ENCODE measurements around the gene ALS2CL.

ALS2CL gene

DNA sequence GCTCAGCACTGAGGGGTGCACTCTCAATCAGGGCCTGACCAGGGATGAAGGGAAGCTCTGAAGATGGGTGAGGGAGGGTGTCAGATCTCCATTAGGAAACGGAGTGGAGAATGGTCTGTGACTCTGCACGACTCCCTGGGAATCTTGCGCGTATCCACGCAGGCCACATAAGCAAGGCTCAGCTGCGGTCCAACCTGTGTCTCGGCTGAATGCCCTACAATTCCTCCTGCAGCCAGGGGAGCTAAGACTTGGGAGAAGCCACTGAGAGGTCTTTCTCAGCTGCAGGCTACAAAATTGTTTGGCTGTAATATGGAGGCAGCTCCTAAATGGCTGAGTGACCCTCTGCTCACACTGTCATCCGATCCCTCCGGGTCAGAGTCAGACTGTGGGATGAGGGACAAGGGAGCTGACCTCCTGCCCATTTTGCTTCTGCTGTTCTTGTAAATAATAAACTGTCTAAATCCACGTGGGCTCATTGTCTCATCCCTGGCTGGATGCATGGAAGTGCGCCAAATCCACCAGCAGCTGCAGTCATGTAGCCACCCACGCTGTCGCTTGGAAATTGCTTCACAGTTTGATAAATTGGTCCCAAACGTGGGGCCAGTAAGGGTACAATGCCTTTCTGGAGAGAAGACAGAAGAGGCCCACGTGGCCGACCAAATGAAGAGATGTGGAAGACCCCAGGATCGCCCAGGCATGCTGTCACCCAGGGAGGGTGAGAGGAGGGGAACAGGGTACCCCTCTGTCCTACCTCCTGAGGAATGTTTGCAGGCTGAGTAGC lies 30.5 kb downstream of the ALS2CL start:
- DNase-seq, result peak; percentile 67

DNA sequence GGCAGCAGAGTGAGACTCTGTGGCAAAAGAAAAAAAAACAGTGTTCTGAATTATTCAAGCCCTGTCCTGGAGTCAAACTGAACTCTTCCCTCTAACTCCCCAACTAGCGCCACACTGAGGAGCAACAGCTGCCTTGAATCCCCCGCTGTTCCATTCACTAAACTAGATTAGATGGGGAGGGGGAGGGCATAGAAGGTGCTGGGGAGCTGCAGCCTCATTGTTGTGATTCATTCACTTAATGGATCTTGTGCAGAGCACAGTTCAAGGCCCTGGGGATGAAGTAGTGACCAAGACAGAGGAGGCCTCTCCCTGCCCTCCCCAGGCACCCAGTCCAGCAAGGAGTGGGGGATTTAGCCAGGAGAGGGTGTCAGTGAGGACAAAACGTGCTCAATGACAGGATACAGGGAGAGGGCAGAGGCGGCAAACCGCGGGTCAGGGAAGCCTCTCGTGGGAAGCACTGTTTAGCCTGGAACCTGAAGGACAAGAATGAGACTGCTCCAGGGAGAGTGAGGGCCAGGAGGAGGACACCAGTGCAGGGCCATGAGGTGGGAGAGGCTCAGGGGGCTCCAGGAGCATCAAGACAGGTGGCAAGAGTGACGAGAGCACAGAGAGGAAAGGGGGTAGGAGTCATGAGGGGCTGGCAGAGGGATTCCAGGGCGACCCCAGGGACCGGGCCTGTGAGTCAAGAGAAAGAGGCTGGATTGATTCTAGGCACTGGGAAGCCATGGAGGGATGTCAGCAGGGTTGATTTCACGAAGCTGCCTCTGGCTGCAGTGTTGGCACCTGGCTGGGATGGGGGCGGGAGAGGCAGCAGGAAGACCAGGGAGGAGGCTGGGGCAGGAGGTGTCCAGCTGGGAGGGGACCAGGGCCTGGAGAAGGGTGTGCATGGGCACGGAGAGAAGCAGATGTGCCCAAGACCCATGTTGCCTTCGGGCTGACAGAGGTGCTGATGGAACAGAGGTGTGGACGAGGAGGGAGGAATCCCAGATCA lies 31.4 kb downstream of the ALS2CL start:
- DNase-seq, result no peak

DNA sequence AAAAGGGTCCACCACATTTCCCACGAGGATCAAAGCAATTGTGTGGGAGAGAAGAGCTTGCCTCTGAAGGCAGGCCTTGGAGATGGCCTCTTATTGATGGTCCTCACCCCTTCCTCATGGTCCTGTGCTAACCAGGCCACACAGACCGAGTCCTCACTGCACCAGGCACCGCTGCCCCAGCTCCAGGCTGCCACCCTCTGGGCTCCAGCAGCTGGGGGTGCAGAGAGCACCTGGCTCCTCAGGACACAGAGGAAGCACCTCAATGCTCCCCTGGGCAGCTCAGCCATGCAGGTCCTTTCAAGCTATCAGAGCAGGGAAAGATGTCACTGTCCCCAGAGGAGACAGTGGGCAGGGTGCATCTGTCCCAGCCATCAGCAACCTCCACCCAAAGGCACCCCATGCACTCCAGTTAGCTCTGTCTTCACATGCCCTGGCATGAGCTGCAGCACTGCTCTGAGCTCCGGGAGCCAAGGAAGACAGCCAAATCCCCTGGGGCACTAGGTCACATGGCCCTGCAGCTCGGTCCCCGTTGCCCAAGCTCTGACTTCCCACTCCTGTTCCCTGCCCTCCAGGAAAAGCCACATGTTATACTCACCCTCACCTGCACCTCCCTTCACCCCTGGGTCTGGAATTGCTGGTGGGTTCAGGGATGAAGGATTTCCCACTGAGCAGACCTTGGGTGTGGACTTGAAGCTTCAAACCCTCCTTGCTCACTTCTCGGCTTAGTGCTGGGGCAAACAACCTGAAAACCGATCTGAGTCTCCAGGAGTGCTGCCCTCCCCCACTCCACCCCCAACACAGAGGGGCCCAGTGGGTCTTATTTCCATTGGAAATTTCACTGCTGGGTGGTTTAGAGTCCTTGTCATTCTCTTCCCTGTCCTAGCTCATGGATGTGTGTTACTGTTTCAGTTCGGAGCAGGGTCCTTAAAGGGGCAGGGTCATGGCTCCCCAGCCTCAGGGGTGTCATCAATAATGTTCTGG lies 32.6 kb downstream of the ALS2CL start:
- DNase-seq, result no peak

DNA sequence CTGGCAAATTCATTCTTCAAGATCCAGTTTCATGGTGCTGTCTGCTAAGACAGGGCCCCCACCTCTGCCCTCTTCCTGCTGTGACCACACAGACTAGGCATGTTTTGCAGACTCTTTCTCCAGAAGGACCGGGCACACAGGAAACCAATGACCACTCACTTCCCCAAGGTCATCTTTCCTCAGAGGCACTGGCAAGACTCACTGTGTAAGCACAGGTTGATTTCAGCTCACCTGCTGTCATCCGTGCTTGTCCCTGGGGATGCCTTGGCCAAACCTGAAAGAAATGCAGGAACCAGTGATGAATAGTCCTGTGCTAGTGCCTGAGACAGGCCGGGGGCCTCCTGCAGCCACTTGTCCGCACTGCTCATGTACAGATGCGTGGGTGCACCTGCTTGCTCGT lies 33.5 kb downstream of the ALS2CL start:
- DNase-seq, result no peak

DNA sequence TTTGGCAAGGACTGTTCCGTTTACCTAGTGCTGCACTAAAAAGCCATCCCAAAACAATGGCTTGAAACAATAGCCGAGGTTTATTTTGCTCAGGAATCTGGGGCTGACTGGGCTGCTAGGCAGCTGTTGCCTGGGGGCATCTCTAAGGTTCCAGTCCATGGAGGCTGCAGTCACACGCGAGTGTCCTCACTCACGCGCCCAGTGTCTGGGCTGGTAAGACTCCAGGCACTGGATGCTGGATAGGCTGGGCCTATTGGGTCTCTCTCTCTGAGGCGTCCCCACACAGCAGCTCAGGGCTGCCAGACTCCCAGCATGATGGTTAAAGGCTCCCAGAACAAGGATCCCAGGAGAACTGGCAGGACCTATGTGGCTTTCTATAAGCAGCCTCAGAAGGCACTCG lies 34.2 kb downstream of the ALS2CL start:
- DNase-seq, result peak; percentile 10

DNA sequence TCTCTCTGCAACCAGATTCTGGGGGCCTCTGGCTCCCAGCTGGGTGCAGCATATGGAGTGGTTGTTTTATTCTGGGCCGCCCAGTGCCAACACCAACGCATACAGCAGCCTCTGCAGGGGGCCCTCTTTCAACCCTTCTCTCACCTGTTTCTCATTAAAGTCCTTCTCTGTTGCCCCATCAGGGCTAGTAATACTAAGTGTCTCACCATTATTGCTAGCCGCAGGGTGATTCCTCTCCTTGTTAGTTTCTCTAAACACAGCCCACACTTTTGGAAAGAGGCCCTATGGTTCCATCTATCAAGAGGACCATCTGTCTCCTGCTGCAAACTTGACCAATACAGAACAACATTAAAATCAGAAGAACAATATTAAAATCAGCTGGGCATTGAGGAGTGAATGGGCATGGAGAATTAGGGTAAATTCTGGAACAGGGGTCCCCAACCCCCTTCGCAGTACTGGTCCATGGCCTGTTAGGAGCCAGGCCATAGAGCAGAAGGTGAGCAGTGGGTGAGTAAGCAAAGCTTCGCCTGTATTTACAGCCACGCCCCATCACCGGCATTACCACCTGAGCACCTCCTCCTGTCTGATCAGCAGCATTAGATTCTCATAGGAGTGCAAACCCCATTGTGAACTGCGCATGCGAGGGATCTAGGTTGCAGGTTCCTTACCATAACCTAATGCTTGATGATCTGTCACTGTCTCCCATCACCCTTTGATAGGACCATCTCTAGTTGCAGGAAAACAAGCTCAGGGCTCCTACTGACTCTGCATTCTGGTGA lies 36.5 kb downstream of the ALS2CL start:
- peak; percentile 13 for DNase-seq

DNA sequence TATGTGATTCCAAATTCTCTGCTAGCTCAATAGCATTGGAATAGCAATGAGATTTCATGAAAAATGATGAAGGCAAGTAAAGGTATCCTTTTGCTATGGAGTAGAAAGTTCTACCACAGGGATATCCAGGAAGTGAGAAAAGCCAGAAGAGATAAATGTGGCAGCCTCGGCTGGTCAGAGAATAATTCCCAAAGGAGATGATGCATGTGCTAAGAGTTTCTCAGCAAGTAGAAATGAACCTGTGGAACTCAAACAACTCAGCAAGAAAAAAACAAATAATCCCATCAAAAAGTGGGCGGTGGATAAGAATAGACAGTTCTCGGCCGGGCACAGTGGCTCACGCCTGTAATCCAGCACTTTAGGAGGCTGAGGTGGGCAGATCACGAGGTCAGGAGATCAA lies 38.2 kb downstream of the ALS2CL start:
- DNase-seq, result no peak

DNA sequence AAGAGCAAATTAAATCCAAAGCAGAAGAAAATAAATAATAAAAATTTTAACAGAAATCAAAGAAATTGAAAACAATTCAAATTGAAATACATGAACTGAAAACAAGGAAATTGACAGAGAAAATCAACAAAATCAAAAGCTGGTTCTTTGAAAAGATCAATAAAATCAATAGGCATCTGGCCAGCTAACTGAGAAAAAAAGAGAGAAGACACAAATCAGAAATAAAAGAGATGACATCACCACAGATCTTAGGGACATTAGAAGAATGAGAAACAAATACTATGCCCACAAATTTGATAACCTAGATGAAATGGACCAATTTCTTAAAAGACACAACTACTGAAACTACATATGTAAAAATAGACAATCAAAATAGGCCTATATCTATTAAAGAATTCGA lies 42.4 kb downstream of the ALS2CL start:
- no peak for DNase-seq

DNA sequence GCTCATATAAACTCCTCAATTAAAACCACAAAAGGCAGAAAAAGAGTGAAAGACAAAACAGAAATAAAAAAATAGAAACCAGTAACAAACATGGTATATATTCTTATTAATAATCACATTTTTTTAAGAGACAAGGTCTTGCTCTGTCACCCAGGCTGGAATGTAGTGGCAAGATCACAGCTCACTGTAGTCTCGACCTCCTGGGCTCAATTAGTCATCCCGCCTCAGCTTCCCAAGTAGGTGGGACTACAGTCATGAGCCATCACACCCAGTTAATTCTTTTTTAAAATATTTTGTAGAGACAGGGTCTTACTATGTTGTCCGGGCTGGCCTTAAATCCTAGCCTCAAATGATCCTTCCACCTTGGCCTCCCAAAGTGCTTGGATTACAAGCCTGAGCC lies 44.0 kb downstream of the ALS2CL start:
- no peak for DNase-seq

DNA sequence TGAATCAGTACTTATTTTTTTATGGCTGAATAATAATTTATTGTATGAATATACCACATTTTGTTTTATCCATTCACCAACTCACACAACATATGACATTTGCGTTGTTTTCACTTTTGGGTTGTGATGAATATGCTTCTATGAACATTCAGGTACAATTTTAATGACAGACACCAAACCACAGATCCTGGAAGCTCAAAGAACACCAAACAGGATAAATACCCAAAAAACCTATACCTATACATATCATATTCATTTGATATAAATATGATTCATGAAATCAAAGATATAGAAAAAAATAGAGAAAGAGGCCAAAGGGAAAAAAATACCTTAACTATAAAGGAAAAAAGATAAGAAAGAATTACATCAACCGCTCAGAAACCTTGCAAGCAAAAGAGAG lies 45.4 kb downstream of the ALS2CL start:
- no peak for DNase-seq

DNA sequence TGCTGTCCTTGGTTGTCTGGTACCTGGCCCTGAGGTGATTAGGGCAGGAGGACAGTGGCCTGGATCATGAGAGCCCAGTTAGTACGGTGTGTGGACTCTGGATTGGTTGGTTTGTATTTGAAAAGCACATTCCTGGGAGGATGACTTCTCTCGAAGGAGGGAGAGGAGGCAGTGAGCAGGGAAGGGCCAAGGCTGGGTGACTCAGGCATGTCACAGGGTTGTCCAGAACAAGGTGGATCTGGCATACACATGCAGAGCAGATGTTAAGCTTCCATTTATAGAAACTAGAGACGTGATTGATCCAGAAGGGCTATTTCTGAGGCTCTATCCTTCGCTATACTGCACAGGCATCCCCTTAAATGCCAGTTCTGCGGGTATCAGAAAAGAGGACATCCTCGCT lies 46.8 kb downstream of the ALS2CL start:
- DNase-seq, result no peak

DNA sequence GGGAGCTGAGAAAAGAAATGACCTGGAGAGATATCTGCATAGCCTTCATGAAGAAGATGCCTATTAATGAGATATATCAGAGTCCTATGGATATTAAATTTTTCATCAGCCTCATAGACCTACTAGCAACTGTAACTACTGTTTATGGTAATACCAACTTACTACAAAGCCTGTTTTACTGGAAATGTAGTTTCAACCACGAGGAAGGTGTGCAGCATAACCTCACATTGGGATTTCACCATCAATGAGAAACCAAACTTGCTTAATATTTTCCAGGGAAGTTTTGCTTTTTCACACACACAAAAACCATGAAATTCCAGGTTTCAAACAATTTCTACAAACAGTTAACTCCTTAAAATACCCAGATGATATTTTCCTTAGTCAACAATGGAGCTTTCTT lies 49.8 kb downstream of the ALS2CL start:
- no peak for DNase-seq

DNA sequence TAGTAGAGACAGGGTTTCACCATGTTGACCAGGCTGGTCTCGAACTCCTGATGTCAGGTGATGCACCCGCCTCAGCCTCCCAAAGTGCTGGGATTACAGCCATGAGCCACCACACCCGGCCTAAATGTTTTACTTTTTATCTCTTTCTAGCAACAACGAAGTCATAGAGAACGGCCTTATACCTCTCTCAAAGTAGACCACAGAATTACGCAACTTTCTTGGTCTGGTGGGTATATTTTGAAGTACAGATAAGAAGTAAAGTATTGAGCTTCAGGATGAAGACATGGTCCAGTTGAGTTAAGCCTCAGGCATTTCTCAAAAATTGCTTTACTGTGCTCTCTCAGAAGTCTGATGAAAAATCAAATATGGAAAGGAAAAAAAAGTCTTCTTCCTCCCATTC lies 50.5 kb downstream of the ALS2CL start:
- no peak for DNase-seq

DNA sequence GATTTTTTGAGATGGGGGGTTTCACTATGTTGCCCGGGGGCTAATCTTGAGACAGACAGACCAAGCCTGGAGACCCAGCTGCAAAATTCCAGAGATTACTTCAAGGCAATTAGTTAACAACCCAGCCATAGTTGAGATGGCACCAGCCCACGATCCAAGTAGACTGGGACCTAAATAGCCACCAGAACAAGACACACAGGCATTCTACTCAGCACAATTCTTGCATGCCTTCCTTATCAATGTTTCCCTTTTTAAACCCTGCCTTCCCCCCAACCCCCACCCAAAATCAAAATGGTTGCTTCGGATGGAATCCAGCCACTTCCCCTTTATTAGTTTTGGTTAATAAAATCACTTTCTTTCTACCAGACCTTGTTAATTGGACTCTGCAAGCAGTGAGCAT lies 52.6 kb downstream of the ALS2CL start:
- DNase-seq, result no peak

DNA sequence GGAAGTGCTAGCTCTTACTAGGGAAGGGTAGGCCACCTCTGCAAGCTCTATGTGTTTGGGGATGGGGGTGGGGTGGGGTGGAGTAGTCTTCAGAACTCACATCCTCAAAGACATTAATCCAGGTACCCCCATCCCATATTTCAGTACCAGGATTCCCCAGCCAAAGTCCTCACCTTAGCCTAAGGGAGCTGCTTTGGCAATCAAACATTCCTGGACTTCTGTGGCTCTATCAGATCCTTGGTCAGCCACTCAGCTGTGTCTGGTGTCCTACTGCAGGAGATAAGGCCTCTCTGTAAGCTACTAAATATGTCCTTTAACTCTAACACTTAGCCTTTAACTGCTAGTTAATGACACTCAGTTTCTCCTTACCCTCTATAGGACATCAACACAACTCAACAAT lies 54.3 kb downstream of the ALS2CL start:
- no peak for DNase-seq

DNA sequence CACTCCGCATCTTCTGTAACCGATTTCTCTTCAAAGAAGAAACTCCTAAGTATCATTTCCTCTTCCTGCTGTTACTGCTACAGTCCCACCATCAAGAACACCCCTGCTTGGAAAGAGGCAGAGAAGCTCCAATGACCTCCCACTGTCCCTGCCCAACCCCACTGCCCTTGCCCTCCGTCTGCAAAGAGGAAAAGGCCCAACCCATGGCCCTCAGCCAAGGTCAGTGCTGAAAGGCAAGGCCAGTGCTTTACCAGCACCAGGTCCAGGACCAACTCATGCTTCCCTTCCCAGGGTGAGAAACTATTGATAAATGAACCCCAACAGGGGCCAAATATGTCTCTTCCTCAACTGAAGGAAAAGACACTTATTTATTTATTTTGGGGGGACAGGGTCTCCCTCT lies 58.6 kb downstream of the ALS2CL start:
- DNase-seq, result no peak

DNA sequence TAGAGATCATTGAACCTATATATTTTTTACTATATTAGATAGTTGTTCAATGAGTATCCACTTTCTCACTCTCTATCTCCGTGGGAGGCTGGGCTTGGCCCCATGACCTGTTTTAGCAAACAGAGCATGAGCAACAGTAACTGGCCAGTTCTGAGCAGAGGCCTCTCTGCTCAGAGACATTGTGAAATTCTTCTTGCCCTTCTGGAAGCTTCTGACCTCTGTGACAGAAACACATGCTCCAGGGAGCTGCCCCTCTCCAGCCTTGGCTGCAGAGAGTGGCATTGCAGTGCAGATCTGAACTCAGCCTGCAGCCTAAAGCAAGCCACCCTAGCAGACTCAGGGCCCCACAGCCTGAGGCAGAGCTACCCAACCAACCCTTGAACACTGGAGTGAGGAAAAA lies 60.7 kb downstream of the ALS2CL start:
- DNase-seq, result no peak

DNA sequence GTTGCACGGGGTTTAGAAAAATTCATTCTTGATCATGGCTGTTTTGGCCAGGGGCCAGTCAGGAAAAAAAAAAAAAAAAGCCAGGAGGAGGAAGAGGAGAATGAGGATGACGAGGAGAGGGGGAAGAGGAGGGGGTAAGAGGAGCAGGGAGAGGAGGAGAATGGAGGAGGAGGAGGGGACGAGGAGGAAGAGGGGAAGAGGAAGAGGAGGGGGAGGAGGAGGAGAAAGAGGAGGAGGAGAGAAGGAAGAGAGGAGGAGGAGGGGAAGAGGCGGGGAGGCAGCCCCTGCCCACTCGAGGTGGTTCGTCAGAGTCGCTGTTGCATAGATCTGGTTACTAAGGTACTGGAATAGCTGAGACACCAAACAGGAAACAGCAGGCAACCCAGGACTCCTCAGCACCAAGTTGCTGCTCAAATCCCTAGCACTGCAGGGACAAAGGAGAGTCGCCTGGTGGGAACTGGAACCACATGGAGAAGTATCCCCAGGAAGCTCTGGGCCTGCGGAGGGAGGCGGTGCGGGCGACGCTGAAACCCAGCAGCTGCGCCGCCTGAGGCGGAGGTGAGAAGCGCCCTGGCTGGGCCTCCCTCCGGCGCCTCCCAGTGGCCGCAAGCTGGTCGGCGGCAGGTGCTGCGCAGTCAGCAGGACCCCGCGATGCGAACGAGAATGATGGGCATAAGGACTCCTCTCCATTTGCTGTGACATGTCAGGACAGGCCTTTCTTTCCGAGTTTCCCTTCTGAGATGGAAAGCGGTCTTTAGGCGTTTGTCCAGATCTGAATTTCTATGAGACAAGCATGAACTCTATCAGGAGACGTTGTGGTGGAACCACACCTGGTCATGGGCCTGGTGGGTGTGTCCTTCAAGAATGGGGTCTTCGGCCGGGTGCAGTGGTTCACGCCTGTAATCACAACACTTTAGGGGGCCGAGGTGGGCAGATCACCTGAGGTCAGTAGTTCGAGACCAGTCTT lies 63.6 kb downstream of the ALS2CL start:
- DNase-seq, result peak; percentile 51

DNA sequence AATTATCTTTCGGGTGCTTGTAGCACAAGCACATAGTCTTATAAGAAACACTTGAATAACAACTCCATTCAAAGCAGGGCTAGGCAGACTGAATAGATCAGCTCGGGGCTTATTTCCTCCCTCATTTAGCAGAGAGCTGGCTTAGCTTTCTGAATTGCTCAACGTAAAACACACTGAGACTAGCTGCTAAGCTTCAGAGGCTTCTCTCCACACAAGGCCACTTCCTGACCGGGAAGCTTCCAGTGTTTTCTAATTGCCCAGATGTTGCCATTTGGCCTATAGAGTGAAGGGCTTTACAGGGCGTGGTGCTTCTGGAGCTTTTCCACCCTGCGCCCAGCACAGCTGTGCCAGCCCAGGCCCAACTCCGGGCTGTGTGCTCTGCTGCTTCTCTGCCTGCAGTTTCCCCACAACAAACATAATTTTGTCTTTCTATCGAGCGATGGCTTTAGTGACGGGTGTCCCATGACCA lies 64.5 kb downstream of the ALS2CL start:
- no peak for DNase-seq

DNA sequence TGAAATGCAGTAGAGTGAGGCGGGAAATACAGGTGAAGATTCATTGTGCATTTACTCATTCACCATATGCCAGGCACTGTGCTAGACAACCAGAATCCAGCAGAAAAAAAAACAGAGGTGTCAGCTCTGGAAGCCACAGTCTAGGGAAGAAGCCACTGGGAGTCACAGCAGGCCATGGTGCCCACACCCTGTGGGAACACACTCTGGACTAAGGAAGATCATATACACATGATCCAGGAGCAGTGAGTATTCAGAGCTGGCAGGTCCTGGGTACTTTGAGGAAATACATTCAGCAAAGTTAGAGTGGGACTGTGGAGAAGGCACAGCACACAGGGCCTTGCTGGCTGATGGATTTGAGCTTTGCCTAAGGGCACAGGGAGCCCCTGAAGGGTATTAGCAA lies 66.4 kb downstream of the ALS2CL start:
- no peak for DNase-seq

DNA sequence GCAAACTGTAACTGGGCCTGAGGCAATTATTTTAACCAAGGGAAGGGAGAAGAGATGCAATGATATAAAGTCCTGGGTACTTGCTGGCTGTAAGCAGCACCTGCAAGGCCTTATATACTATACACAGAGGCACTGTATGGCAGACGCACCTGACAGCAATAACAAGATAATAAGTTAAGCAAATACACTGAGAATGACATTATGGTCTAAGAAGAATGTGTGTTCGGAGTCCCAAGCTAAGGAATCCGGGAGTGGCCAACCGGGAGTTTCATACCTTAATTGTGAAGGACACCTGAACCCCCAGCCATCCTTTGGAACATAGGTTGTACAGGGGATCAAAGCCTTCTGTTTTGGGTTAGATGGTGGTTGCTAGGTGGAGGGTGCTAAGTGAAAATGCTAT lies 67.4 kb downstream of the ALS2CL start:
- no peak for DNase-seq
